ENCODE data around the gene ARID1B.

The ARID1B gene

DNA sequence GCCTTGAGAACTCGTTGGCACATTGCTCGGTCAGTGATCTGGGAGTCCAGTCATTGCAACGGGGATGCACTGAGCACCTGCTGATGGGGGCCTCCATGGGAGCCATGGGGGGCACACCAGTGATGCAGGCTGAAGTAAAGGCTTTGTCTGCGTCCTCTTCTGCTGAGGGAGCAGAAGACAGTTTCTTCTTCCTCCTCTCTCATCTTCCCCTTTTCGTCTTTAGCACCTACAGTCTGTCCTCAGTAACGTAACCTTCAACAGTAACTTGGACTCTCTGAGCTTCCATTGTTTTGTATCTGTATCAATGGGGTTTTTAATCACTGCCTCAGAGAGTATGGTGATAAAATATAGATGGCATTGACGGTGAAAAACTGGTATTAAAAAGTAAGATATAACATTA is 306.2 kb downstream of the ARID1B start:
- Histone ChIP-seq H2AFZ (ENCODE audit: low read depth, low read length) (no peak overlapping the region), H3K36me3 (ENCODE audit: insufficient read depth, low read length) (peaks cover 9% of the 10 kb centered on the region), H3K27me3 (ENCODE audit: insufficient read depth, low read length) (no peaks in the 10 kb centered on the region), H3K4me3 (ENCODE audit: low read length) (no peak overlapping the region), H3K9me3 (ENCODE audit: low read length) (no peaks in the 10 kb centered on the region), H3K4me1 (ENCODE audit: insufficient read depth, low read length) (peaks cover 10% of the 10 kb centered on the region)

DNA sequence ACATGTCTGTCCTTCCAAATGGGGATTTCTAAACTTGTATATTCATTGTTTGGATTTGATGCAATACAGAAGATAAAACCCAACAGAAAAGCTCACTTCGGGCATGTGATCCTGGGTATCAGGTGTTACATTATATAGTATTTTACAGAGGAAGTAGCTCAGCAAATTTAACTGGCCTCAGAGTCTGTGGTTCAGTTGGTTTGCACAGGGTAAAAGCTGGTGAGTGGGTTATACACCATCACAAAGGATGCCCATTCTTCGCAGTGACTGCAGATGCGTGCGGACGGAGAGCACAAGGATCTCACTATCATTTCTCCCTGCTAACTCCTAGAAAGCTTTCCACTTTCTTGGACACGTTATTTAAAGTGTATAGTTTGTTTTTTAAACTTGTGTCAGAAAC is 309.5 kb downstream of the ARID1B start:
- Histone ChIP-seq H3K36me3 (ENCODE audit: insufficient read depth, low read length) (peaks cover 9% of the 10 kb centered on the region), H2AFZ (ENCODE audit: low read depth, low read length) (no peak overlapping the region), H3K9me3 (ENCODE audit: low read length) (no peaks in the 10 kb centered on the region), H3K4me1 (ENCODE audit: insufficient read depth, low read length) (peaks cover 23% of the 10 kb centered on the region), H3K4me3 (ENCODE audit: low read length) (no peak overlapping the region), H3K27me3 (ENCODE audit: insufficient read depth, low read length) (no peaks in the 10 kb centered on the region)

DNA sequence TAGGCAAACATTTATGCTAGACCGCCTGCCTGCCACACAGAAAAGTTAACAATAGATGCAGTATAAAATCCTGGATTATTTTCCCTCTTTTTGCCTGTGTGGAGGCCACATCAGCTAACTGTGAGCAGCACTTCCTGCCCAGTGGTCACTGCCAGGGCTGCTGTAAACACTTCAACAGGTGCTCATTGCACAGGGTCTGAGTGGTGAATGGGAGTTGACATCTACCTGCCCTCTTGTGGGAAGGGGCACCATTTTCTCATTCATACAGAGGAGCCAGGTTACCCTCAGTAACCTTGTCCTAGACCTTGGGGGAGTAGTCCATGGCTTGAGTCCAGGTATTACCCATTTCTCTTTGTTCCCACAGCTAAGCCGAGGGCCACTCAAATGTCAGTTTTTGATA is 310.8 kb downstream of the ARID1B start:
- H3K9me3 ChIP-seq (ENCODE audit: low read length), result no peaks in the 10 kb centered on the region
- no peak overlapping the region for H3K4me3 ChIP-seq (ENCODE audit: low read length)
- peaks cover 31% of the 10 kb centered on the region for H3K4me1 ChIP-seq (ENCODE audit: insufficient read depth, low read length)
- H2AFZ ChIP-seq (ENCODE audit: low read depth, low read length), result no peak overlapping the region
- H3K36me3 ChIP-seq (ENCODE audit: insufficient read depth, low read length), result peaks cover 9% of the 10 kb centered on the region
- H3K27me3 ChIP-seq (ENCODE audit: insufficient read depth, low read length), result no peaks in the 10 kb centered on the region

DNA sequence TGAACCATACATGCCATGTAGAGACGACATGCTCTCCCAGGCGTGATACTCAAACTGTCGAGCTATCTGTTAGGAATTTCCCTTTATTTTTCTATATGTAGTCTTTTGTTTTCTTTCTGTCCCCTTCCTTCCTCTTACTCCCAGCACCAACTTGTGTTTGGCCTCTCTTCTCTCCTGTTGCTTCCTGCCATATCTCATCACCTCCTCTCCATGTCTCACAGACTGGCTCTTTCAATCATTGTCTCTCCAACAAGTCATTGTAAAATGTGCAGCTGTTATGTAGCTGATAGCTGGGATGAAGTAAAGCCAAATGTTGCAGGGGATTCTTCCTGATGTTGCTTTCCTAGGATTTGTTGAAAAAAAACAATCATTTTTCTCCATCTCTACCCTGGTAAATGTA is 311.7 kb downstream of the ARID1B start:
- Histone ChIP-seq H3K4me1 (ENCODE audit: insufficient read depth, low read length) (peaks cover 31% of the 10 kb centered on the region), H3K27me3 (ENCODE audit: insufficient read depth, low read length) (no peaks in the 10 kb centered on the region), H2AFZ (ENCODE audit: low read depth, low read length) (no peak overlapping the region), H3K36me3 (ENCODE audit: insufficient read depth, low read length) (peaks cover 9% of the 10 kb centered on the region), H3K4me3 (ENCODE audit: low read length) (no peak overlapping the region), H3K9me3 (ENCODE audit: low read length) (no peaks in the 10 kb centered on the region)

DNA sequence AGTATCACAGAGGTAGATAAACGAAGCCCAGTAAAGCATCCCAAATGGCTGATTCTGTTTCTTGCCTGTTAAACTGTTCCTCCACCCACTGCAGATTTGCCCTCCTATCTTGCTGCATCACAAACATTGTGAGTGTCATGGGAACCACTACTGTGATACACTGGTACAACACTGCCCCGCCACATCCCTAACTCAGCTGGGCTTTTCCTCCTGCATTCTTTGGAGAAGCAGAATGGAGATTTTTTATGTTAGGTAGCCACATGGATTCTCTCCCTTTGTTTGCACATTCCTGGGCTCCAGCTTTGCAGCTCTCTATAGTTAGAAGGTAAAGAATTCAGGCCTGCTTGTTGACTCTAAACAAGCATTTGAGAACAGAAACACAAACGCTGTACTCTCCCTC is 312.1 kb downstream of the ARID1B start:
- Histone ChIP-seq H3K9me3 (ENCODE audit: low read length) (no peaks in the 10 kb centered on the region), H3K27me3 (ENCODE audit: insufficient read depth, low read length) (no peaks in the 10 kb centered on the region), H2AFZ (ENCODE audit: low read depth, low read length) (no peak overlapping the region), H3K4me1 (ENCODE audit: insufficient read depth, low read length) (peaks cover 31% of the 10 kb centered on the region), H3K36me3 (ENCODE audit: insufficient read depth, low read length) (peaks cover 9% of the 10 kb centered on the region), H3K4me3 (ENCODE audit: low read length) (no peak overlapping the region)

DNA sequence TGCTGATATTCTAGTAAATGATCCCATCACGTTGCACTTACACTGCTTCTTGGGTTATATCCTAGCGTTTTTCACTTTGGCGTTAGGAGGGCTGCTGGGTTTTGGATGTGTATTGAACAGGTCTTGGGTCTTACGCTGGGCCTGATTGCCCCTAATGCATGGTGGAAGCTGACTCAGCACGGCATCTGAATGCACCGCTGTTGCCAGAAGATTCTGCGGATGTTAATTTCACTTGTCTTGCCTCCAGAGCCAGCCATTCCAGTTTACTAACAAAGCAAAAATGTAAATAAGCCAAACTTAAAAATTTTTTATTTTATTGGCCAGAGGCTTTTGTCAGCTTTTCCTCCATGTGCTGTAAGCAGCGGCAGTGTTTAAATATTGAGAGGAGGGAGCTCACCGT is 312.7 kb downstream of the ARID1B start:
- peaks cover 3% of the 10 kb centered on the region for H3K9me3 ChIP-seq (ENCODE audit: low read length)
- H3K36me3 ChIP-seq (ENCODE audit: insufficient read depth, low read length), result peaks cover 9% of the 10 kb centered on the region
- H3K4me1 ChIP-seq (ENCODE audit: insufficient read depth, low read length), result peaks cover 31% of the 10 kb centered on the region
- no peak overlapping the region for H3K4me3 ChIP-seq (ENCODE audit: low read length)
- no peak overlapping the region for H2AFZ ChIP-seq (ENCODE audit: low read depth, low read length)
- H3K27me3 ChIP-seq (ENCODE audit: insufficient read depth, low read length), result no peaks in the 10 kb centered on the region

DNA sequence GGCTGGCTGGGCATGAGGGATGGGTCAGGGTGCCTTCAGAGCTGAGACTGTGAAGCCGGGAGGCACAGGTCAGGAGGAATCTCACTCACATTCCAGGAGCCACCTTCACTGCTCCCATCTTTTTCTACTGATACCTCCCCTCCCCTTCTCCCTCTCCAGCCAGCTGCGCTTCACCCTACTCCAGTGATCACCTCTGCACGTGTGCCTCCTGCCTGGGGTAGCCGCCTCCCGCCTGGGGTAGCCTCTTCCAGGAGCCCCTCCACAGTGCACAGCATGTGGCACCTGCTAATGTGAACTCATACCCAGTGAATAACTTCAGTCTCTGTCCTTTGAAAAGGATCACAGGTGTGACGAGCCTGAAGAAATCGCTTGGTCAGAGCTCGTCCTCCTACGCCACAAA is 313.6 kb downstream of the ARID1B start:
- H2AFZ ChIP-seq (ENCODE audit: low read depth, low read length), result no peak overlapping the region
- no peak overlapping the region for H3K4me3 ChIP-seq (ENCODE audit: low read length)
- H3K27me3 ChIP-seq (ENCODE audit: insufficient read depth, low read length), result no peaks in the 10 kb centered on the region
- peaks cover 4% of the 10 kb centered on the region for H3K36me3 ChIP-seq (ENCODE audit: insufficient read depth, low read length)
- peaks cover 3% of the 10 kb centered on the region for H3K9me3 ChIP-seq (ENCODE audit: low read length)
- peaks cover 31% of the 10 kb centered on the region for H3K4me1 ChIP-seq (ENCODE audit: insufficient read depth, low read length)

DNA sequence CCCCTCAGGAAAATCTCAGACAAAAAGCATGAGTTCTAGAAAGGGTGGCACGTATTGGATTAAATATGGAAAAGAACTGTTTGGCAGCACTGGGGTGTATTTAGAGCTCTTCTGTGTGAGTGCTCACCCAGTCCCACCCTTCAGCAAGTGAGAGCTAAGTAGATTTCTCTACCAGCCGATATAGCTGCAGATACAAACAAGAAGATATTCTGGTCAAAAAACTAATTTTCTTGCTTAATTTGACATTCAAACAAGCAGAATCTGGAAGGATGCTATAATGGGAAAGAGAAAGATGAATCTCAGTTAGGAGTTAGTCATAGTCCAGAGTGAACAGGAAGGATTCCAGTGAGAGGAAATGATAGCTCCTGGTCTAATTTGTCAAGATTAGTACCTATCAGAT is 314.1 kb downstream of the ARID1B start:
- no peaks in the 10 kb centered on the region for H3K27me3 ChIP-seq (ENCODE audit: insufficient read depth, low read length)
- H3K4me1 ChIP-seq (ENCODE audit: insufficient read depth, low read length), result peaks cover 31% of the 10 kb centered on the region
- H2AFZ ChIP-seq (ENCODE audit: low read depth, low read length), result no peak overlapping the region
- H3K36me3 ChIP-seq (ENCODE audit: insufficient read depth, low read length), result peaks cover 4% of the 10 kb centered on the region
- peaks cover 3% of the 10 kb centered on the region for H3K9me3 ChIP-seq (ENCODE audit: low read length)
- H3K4me3 ChIP-seq (ENCODE audit: low read length), result no peak overlapping the region

DNA sequence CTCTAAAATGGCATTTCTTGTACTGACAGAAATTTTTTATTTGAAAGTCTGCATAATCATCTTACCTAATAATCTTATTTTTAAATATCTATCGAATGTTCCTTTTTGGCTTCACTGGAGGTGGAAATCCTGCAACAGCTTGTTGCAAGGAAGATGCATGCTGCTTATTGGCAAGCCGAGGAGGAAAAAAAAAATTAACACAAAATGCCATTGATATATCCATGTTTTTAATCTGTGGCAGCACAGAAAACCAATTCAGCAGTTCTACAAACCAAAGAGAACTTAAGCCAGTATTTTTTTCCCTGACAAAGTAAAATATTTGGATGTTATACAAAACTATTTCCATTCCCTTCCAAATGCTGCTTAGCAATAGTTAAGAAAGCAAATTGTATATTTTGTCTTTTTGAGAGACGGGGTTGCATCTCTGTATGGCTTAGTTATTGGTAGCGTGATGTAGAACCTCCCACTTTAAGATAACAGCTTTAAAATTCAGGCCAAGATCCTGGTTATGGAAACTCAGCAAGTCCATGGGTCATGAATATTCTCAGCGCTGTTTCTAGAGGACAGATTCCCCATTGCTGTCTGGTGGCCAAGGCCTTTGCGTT is 314.8 kb downstream of the ARID1B start:
- no peak overlapping the region for H2AFZ ChIP-seq (ENCODE audit: low read depth, low read length)
- H3K9me3 ChIP-seq (ENCODE audit: low read length), result peaks cover 3% of the 10 kb centered on the region
- H3K4me1 ChIP-seq (ENCODE audit: insufficient read depth, low read length), result peaks cover 31% of the 10 kb centered on the region
- no peak overlapping the region for H3K4me3 ChIP-seq (ENCODE audit: low read length)
- no peaks in the 10 kb centered on the region for H3K27me3 ChIP-seq (ENCODE audit: insufficient read depth, low read length)
- no peaks in the 10 kb centered on the region for H3K36me3 ChIP-seq (ENCODE audit: insufficient read depth, low read length)

DNA sequence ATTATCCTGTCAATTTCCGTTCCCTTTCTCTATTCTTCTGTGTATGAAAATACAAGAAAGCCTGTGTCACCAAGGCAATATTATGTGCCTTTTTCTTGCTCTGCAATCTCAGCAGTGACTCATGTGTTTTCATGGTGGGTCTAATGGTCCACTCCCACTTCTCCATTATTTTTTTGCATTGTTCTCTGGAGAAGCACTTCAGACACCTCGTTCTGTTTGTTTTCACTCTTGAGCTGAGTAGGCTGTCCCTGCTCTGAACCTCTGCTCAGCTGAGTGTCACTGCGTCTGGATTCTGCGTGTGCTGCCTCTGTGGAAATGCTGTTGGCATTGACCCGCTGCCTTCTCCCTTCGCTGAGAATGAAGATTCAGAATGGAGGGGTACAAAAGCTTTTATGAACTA is 315.6 kb downstream of the ARID1B start:
- H3K27me3 ChIP-seq (ENCODE audit: insufficient read depth, low read length), result no peaks in the 10 kb centered on the region
- H3K4me3 ChIP-seq (ENCODE audit: low read length), result no peak overlapping the region
- peaks cover 3% of the 10 kb centered on the region for H3K9me3 ChIP-seq (ENCODE audit: low read length)
- H3K4me1 ChIP-seq (ENCODE audit: insufficient read depth, low read length), result peaks cover 37% of the 10 kb centered on the region
- H3K36me3 ChIP-seq (ENCODE audit: insufficient read depth, low read length), result peaks cover 4% of the 10 kb centered on the region
- H2AFZ ChIP-seq (ENCODE audit: low read depth, low read length), result no peak overlapping the region

DNA sequence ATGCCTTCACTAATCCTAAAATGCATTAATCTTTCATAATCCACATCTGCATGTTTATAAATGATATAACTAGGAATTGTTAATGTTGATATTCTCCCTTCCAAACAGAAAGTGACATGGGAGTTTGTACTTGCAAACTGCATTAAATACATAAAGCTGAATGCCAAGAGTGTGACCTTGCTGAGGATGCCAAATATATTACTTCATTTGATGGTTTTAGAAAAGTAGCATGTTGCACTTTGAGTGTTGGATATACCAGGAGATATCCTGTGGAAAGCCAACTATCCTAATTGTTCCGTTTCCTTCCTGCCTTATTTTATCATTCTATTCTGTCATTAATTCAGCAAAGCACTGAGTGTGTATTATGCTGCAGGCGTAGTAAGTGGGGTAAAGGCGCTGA is 316.4 kb downstream of the ARID1B start:
- Histone ChIP-seq H3K27me3 (ENCODE audit: insufficient read depth, low read length) (no peaks in the 10 kb centered on the region), H3K36me3 (ENCODE audit: insufficient read depth, low read length) (peaks cover 4% of the 10 kb centered on the region), H3K4me3 (ENCODE audit: low read length) (no peak overlapping the region), H2AFZ (ENCODE audit: low read depth, low read length) (no peak overlapping the region), H3K4me1 (ENCODE audit: insufficient read depth, low read length) (peaks cover 37% of the 10 kb centered on the region), H3K9me3 (ENCODE audit: low read length) (peaks cover 3% of the 10 kb centered on the region)

DNA sequence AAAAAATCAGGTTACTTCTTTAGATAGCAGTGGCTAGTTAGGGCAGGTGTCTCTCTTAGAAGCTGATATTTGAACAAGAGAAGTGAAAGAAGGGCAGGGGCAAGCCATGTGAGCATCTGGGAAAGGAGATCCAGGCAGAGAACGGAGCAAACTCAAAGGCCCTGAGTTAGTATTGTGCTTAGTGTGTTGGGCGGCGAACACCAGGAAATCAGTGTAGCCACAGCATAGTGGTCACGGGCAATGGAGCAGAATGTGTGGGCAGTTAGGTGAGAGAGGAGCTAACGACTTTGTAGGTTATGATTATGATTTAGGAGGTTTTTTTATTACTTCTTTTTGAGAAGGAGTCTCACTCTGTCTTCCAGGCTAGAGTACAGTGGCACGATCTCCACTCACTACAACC is 316.9 kb downstream of the ARID1B start:
- Histone ChIP-seq H3K36me3 (ENCODE audit: insufficient read depth, low read length) (peaks cover 4% of the 10 kb centered on the region), H3K27me3 (ENCODE audit: insufficient read depth, low read length) (no peaks in the 10 kb centered on the region), H2AFZ (ENCODE audit: low read depth, low read length) (no peak overlapping the region), H3K4me3 (ENCODE audit: low read length) (no peak overlapping the region), H3K4me1 (ENCODE audit: insufficient read depth, low read length) (peaks cover 32% of the 10 kb centered on the region), H3K9me3 (ENCODE audit: low read length) (peaks cover 3% of the 10 kb centered on the region)

DNA sequence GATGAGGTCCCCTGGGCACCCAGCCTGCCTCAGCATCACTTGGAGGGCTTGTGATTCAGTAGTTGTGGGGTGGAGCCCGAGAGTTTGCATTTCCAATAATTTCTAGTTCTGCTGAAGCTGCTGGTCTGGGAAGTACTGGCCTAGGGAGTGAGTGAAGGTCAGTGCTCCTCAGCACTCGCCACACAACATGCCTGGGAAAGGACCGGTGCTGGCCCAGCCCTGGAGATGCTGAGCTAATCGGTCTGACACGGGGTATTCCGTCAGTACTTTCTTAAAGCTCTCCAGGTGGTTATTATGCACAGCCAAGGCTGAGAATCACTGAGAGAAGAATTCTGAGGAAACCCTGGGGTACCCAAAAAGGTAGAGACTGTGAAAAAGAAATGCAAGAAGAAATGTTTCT is 317.9 kb downstream of the ARID1B start:
- Histone ChIP-seq H3K27me3 (ENCODE audit: insufficient read depth, low read length) (no peaks in the 10 kb centered on the region), H3K4me3 (ENCODE audit: low read length) (no peak overlapping the region), H3K4me1 (ENCODE audit: insufficient read depth, low read length) (peaks cover 22% of the 10 kb centered on the region)

DNA sequence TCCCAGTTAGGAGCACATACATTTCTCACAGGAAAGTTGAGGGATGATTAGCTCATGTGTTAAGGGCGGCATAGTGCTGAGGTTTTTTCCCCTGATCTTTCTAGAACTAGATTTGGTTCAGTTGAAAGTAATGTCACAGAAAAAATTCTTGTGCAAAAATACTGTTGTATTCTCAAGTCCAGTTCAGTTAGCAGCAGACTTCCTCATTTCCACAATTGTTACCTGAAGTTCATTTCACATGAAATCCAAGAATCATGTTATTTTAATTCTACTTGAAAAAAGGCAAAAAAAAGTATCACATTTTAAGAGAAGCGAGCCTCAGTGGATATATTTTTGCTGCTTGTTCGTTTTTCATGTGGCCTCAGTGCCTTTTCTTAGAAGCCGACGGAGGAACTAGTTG is 318.4 kb downstream of the ARID1B start:
- no peak overlapping the region for H2AFZ ChIP-seq (ENCODE audit: low read depth, low read length)
- H3K4me3 ChIP-seq (ENCODE audit: low read length), result no peak overlapping the region
- H3K9me3 ChIP-seq (ENCODE audit: low read length), result peaks cover 3% of the 10 kb centered on the region
- peaks cover 21% of the 10 kb centered on the region for H3K4me1 ChIP-seq (ENCODE audit: insufficient read depth, low read length)
- no peaks in the 10 kb centered on the region for H3K27me3 ChIP-seq (ENCODE audit: insufficient read depth, low read length)
- H3K36me3 ChIP-seq (ENCODE audit: insufficient read depth, low read length), result peaks cover 4% of the 10 kb centered on the region

More for the DNA sequence above, 317.9 kb downstream of the ARID1B start:
- peaks cover 3% of the 10 kb centered on the region for H3K9me3 ChIP-seq (ENCODE audit: low read length)
- H3K36me3 ChIP-seq (ENCODE audit: insufficient read depth, low read length), result peaks cover 4% of the 10 kb centered on the region
- H2AFZ ChIP-seq (ENCODE audit: low read depth, low read length), result no peak overlapping the region
